Activated T-cell treated with anti-CD3 and anti-CD28 coated beads for 1 hour (primary cell): ENCODE measurements around the gene KIT.
"Not testable (repeated sequence)": the region's sequence is repeated elsewhere in the genome, so short reads cannot be mapped to it uniquely, and the experiment has no call there.

Experiments used
- DNase-seq: peaks from one replicate; pipeline ENCODE4 v3.0.0-alpha.2; 2020; ENCODE audit warnings: low read depth

Gene KIT

DNA sequence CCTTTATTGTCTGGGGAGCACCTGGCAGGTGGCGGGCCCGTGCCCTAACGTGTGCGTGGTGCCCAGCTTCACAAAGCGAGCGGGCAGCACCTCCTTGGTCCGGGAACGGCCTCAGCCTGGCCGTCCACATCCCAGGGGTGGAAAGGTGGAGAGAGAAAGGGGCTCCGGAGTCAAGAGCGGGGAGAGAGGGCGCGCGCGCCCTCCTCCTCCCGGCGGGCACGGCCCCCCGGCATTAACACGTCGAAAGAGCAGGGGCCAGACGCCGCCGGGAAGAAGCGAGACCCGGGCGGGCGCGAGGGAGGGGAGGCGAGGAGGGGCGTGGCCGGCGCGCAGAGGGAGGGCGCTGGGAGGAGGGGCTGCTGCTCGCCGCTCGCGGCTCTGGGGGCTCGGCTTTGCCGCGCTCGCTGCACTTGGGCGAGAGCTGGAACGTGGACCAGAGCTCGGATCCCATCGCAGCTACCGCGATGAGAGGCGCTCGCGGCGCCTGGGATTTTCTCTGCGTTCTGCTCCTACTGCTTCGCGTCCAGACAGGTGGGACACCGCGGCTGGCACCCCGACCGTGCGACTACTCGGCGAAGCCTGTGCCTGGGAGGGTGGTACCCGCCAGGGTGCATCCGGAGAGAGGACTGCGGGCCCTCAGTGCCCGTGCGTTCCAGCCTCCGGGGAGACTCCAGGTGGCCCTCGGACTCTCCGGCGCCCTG is at the start of gene KIT:
Gene KIT, plus strand, starts transcription at position 407 of the 701 bp plus-strand sequence. Its CDS starts 58 bp downstream, at position 465.
- no peak for DNase-seq

DNA sequence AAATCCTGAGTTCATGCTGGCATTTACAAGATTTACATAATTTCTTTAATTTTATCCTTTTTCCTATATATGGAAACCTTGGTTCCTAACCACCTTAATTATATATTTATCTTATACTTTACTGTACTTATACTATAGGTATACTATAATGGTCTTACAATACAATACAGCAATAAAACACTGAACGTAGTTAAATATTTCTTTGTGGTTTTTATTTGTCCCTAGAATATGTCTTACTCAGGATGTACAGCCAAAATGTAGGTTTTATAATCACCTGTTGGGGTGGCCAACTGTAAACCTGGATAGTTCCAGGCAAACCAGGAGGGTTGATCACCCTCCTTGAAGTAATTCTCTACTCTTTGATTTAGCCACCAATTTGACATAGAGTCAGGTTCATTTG is 48.4 kb upstream of the KIT start:
- DNase-seq, result no peak

DNA sequence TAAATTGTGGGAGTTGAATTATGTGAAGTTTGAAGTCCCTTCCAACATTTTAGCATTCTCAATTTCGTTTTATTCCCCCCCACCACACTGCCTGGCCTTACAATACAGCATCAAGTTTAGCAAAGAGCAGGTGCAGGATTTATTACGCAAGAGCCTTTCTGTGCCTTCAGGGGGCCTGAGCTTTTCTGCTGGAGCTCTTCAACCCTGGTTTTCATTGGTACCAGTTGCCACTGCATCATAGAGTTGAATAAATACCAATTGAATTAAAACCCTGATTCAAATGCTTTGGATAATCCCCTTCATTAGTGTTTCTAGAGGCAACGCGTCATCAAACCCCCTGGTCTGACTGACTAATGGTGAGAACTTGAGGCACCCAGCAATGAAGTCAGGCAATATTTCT is 43.6 kb upstream of the KIT start:
- no peak for DNase-seq

DNA sequence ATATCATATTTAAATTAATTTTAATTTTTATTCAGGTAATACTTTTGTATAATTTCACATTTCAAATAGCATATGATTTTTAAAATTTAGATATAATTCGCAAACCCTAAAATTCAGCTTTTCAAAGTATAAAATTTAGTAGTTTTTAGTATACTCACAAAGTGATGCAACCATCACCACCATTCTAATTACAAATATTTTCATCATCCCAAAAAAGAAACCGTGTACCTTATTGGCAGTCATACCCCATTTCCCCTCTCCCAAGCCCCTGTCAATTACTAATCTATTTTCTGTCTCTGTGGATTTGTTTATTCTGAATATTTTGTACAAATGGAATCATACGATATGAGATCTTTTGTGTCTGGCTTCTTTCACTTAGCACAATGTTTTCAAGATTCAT is 37.0 kb upstream of the KIT start:
- no peak for DNase-seq

DNA sequence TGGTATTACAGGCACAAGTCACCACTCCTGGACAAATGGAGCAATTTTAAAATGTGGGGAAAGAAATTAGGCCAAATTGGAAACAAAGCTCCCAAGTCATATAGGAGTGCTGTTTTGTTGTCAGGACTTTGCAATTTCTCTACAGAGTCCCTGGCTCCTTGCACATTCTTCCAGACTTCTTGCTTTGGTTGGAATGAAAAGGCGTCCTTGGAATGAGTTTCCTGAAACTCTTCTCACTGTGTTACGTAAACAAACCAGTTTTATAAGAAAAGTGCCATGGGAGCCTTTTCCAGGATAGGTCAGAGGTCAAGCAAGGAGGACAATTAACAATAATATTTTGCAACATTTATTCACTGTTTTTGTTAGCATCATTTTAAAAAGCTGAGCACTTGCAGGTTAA is 32.4 kb upstream of the KIT start:
- no peak for DNase-seq

DNA sequence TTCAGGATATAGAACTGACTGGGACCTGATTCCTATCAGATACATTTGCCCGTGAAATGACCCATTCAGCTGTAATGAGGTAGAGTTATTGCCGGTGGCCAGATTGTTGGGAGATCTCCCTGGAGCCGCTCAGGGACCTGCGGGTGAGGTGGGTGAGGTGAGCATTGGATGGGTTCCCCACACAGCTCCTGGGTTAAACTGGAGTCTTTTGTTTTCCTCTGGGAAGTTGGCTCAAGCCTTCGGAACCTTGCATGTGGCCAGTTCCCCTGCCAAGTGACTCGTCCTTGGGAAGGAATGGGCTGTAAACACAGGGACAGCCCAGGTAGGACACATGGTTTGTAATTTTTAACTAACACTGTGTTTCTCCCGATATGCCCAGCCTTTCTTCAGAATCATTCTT is 31.6 kb upstream of the KIT start:
- DNase-seq, result no peak

DNA sequence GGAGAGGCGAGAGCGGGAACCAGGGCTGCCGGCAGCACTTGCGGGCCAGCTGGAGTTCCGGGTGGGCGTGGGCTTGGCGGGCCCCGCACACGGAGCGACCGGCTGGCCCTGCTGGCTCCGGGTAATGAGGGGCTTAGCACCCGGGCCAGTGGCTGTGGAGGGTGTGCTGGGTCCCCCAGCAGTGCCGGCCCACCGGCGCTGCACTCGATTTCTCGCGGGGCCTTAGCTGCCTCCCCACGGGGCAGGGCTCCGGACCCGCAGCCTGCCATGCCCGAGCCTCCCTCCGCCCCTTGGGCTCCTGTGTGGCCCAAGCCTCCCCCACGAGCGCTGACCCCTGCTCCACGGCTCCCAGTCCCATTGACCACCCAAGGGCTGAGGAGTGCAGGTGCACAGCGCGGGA is 25.2 kb upstream of the KIT start:
- DNase-seq, result no peak

DNA sequence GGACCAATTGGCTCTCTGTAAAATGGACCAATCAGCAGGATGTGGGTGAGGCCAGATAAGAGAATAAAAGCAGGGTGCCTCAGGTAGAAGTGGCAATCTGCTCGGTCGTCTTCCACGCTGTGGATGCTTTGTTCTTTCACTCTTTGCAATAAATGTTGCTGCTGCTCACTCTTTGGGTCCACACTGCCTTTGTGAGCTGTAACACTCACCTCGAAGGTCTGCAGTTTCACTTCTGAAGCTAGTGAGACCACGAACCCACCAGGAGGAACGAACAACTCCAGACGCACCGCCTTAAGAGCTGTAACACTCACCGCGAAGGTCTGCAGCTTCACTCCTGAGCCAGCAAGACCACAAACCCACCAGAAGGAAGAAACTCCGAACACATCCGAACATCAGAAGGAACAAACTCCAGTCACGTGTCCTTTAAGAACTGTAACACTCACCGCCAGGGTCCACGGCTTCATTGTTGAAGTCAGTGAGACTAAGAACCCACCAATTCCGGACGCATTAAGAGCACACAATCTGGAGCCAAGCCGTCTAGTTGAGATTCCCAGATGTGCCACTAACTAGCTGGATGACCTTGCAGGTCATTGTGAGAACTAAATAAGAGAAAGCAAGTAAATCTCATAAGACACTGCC is 24.5 kb upstream of the KIT start:
- not testable (repeated sequence) for DNase-seq

DNA sequence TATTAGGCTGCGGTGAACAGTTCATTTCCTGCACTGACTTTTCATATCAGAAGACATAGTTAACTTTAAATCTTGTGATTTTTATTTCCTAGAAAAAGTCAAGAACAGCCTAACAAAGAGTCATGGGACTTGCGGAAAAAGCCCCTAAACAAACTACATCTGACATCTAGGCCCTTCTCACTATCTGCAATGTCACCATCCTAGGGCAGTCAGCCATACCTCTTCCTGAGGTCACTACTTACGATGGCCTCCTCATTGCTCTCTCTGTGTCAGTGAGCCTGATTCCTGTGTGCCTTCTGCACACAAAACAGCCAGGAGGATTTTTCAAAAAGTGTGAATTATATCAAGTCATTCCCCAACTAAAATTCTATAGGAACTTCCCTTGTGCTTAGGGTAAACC is 22.4 kb upstream of the KIT start:
- DNase-seq, result no peak

DNA sequence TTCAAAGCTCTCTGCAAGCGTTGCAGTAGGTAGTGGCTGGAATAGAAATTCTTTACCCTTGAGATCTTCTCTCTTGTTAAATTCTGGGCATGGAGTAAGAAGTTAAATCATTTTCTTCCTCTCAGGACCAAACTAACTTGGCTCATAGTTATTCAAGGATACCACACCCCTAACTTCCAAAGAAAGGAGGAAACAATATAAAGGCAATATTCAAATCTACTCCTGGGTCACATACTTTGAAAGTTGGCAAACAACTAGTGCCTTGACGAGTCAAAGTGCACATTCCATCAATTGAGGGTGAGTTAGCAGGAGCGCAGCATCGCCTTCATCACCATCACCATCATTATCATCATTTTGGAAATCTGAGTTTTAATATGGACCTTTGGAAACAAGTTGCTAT is 20.4 kb upstream of the KIT start:
- no peak for DNase-seq

DNA sequence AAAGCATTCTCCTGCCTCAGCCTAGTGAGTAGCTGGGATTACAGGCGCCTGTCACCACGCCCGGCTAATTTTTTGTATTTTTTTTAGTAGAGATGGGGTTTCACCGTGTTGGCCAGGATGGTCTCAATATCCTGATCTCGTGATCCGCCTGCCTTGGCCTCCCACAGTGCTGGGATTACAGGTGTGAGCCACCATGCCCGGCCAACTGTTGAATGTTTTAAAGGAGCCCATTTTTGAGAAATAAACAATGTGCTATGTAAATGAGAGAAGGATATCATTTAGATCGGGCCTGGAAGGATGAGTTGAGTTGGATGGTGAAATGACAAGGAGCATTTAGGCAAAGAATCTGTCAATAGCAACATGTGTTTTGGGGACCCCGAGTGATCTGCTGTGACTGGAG is 16.7 kb upstream of the KIT start:
- DNase-seq, result not testable (repeated sequence)

DNA sequence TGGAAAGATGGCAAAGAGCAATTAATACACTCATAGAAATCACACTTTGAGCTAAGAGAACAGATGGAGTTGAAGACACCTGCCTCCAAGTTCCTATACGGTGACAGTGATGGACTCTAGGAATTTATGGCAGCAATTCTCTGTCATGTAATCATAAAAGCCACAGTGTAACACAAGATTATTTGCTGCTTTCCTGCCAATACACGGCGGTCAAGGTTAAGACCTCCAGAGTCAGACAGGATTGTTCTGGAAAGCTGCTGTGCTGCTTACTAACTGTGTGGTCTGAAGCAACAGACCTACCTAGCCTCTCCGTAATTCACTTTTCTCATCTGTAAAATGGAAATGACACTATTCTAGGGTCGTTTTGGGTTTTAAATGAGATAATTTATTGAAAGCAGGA is 14.6 kb upstream of the KIT start:
- DNase-seq, result no peak

DNA sequence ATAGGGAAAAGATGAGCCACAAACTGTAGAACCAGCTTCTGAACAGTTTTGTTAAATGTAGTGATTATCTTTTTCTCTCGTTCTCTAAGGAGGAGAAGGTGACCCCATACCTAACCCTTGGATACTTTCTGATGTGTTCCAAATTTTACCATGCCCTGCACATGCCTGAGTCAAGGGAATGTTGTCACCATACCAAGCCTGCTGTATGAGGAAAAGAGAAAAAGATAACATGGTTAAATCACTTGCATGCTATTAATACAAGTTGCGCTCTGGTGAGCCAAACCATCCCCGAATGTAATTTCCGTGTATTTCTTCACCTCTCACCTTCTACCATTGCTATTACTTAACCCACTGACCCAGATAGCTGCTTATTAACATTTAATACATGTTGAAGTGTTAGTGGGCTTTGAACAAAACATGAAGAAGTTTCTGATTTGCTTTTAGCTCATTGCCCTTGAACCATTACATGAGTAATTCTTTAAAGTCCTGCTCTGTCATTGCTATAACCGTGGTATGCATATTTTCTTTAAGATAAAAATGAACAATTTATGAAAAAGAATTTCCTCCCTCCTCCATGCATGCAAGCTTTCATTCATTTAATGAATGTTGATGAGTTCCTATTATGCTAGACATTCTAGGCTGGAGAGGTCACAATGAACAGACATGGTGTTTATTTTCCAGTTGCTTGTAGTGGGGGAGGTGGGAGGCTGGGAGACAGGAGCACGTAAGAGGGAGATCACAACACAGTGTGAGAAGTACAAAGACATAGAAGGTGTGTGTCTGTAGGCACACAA is 13.6 kb upstream of the KIT start:
- no peak for DNase-seq

DNA sequence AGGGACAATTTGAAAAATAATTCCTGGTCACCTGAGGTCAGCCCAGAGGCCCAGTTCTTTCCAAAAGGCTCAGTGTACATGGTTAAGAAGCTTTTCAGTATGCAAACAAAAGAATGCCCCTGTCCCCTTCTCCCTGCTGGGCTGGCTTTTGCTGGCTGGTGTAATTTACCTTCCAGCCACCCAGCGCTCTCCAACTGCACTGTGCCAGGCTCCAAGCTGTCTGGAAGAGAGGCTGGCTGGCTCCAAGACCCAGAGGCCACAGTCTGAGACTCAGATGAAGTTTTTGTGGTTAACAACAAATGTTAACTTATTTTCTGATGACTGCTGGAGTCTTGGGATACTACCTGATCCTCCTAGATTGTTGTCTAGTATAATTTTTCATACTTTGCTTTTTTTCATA is 11.9 kb upstream of the KIT start:
- no peak for DNase-seq

DNA sequence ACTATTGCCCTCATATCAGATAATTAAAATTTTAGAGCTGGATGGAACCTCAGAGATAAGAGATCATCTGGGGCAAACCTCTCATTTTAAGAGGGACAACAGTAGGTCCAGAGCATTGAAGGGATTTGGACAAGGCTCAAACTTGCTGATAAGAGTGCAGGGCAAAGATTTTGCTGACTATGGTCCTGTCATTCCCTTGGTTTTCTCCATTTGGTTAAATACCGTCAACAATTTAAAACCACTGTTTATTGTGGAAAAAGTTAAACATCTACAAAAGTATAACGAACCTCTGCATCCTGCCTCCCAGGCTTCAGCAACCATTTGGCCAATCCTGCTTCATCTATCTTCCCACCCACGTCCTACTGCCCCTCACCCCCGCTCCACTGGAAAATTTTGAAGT is 10.7 kb upstream of the KIT start:
- no peak for DNase-seq

DNA sequence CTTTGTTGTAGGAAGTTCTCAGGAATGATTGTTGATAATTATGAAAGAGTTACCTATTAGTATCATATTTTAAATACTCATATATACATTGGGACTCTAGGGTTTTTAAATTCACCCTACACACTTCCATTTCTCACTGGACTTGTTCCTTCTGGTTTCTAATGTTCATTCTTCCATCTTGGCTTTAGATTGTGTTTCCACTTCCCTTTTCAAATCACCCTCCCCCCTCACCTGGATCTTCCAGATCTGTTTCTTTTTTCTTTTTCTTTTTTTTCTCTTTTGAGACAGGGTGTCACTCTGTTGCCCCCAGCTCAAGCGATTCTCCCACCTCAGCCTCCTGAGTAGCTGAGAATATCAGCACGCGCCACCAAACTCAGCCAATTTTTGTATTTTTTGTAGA is 6.7 kb upstream of the KIT start:
- no peak for DNase-seq

DNA sequence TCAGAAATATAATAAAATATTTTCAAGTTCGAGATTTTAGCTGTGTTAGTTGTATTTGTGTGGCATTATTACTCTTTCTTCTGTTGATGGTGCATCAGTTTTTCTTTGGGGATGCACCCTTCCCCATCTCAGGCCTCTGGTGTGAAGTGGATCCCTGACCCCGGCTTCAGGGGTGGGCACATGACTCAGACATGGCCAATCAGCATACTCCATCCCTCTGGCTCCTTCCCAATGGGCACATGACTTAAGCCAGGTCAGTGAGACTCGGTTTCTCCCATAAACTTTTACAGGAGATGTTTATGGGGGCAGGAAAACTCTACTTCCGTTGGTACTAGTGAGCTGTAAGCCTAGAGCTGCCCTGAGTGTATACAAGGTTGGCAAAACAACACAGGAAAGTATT is 3.0 kb upstream of the KIT start:
- no peak for DNase-seq

DNA sequence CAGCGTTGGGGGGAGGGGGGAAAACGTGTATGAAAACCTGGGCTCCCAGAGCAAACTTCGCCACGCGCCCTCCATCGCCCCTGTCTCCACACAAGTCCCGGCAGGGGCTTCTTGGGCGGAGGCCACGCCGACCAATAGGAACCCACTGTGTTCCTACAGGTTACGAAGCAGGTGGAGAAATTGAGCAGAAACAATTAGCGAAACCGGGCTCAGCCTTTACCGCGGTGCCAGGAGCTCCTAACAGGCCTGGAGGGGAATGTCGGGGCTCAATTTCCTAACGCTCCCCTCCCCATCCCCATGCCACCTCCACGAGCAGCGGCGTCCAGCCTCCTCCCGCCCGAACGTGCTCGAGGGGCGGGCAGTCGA is 589 bp upstream of the KIT start:
- DNase-seq, result no peak

DNA sequence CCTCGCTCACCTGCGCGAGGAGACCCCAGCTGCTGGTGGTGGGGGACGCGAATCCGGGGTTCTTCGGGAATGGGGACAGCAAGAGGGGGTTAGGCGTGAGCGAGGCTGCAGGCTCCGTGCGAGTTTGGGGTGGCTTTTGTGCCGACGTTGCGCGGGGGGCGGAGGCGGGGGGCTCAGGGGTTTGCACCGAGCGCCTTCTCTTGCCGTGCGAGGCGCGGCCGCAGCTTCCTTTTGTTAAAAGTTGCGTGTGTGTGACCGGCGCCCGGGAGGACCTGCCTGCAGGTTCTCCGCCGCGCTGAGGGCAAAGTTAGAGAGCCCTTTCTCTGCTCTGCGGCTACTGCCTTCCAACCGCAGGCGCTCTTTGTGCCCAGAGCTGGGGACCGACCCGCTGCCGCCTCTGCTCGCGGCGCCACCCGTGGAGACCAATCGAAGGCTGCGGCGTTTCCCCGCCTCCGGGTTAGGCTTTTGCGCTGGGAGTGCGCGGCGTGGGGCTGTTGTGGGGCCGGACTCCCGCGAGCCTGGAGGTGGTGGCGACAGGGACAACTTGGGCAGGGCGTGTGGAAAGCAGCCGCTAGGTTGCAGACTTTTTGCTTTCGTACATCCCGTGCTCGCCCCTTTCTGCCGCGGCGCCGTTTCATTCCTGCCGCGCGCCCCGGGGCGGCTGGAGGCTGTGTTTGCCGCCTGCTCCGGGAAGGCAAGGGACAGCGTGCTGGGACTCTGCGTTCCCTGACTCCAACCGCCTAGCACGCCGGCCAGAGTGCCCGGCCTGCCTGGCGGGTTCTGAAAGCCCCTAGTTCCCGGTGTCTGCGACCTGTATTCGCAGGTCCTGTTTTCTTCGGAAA is 716 bp downstream of the KIT start:
- no peak for DNase-seq

DNA sequence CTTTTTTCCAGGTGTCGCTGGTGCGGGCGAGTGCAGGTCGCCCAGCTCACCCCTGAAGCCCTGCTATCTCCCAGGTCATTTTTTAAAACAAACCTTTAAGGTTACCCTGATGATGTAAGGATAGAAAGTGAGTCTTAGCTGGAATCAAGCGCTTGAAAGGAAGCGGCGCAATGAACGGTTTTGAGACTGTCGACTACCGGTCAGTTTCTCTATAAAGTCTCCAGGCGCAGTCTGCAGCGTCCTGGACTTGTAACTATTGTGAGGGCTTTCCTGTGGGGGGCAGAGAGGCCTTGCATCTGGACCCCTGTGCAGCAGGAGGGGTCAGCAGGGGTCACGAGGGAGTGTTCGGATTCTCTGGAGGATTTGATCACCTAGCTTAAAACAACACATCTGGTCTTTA is 1.6 kb downstream of the KIT start:
- DNase-seq, result no peak

DNA sequence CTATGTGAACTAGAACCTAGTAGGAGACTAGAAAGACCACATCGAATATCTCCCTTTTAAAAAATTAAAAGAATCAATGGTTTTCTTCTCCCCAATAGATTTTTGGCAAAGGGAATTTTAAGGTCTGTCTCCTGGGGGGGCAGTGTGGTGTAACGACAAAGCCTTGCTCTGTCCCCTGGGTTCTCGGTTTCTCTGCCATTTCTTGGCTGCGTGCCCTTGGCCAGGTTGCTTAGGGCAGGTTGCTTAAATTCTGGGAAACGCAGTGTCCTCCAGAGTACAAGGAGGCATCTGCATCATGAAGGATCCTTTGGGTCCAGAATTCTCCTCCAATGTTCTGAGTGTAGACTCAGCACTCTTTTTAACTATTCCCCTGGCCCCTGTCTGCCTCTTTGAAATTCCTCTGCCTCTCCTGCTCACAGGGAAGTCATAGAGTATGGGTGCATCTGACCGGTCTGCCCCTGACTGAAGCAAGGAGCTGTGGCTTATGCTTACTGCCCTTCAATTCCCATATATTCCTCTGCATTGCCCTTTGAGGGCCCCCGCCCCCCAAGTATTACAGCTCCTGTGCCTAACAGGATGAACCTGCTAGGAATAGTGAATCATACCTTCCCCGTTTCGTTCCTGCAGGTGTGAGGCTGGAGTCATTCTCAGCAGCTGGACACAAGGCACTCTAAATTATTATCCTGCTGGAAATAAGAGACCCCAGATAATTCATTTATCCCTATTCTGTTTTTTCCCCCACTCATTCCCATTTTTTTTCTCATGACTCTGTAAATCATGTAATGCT is 2.2 kb downstream of the KIT start:
- DNase-seq, result no peak

DNA sequence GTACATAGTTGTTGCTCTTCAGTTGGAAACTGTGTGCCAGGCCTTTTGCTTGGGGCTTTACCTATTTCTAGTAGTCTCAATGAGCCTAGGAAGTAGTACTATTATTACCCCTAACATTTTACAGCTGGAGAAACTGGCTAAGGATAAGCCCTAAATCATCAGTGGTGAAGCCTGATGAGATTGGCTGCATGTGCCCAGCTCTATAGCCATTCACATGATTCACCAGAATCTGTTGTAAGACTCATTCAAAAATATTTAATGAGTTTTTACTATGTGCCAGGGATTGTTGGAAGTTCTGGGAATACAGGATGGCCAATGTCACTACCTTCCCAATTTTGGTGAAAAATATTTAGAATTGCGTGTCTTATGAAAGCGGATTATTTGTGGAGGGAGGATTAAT is 2.8 kb downstream of the KIT start:
- no peak for DNase-seq
